HG02938 (cell line): ENCODE results near the gene LARGE2.

Source experiments
- ATAC-seq: cut with Tn5 transposase; IDR thresholded peaks from one replicate; pipeline ENCODE4 v1.9.1; 2021; ENCODE audit warnings: mild to moderate bottlenecking, moderate library complexity; ENCODE audit not compliant: unreplicated experiment

LARGE2 gene

GRCh38 chr11:45922425-45923082 lies at the start of gene LARGE2:
LARGE2 (plus strand) TSS chr11:45922656; CDS start chr11:45922883, 227 bp downstream.
- no peak for ATAC-seq

GRCh38 chr11:45876401-45876800 lies 46.1 kb upstream of the LARGE2 start:
- no peak for ATAC-seq

GRCh38 chr11:45877221-45877620 lies 45.2 kb upstream of the LARGE2 start:
- ATAC-seq = no peak

GRCh38 chr11:45877845-45878244 lies 44.6 kb upstream of the LARGE2 start:
- ATAC-seq = no peak

GRCh38 chr11:45879803-45880686 lies 42.4 kb upstream of the LARGE2 start:
- no peak for ATAC-seq

- no peak for ATAC-seq
Observed at GRCh38 chr11:45880772-45881570, 41.5 kb upstream of the LARGE2 start.

- ATAC-seq = no peak
Observed at GRCh38 chr11:45881708-45882368, 40.6 kb upstream of the LARGE2 start.

- no peak for ATAC-seq
Observed at GRCh38 chr11:45884596-45885185, 37.8 kb upstream of the LARGE2 start.

- ATAC-seq = peak; percentile 55
Observed at GRCh38 chr11:45885274-45885920, 37.1 kb upstream of the LARGE2 start, which contains the start of gene MAPK8IP1. MAPK8IP1 (plus strand) TSS chr11:45885651; CDS start chr11:45885821, 170 bp downstream.

GRCh38 chr11:45885921-45886721 lies 36.3 kb upstream of the LARGE2 start:
- ATAC-seq = no peak

GRCh38 chr11:45886816-45887520 lies 35.5 kb upstream of the LARGE2 start:
- no peak for ATAC-seq

- no peak for ATAC-seq
Observed at GRCh38 chr11:45887587-45887986, 34.9 kb upstream of the LARGE2 start.

- no peak for ATAC-seq
Observed at GRCh38 chr11:45889555-45889954, 32.9 kb upstream of the LARGE2 start.

GRCh38 chr11:45889966-45890365 lies 32.5 kb upstream of the LARGE2 start:
- ATAC-seq = no peak

GRCh38 chr11:45890886-45891550 lies 31.4 kb upstream of the LARGE2 start:
- no peak for ATAC-seq

GRCh38 chr11:45892856-45893255 lies 29.6 kb upstream of the LARGE2 start:
- no peak for ATAC-seq

GRCh38 chr11:45894555-45895247 lies 27.8 kb upstream of the LARGE2 start:
- no peak for ATAC-seq
